Measurements from ENCODE around the gene GYG2. TPM values are rescaled to one million over a fixed set of nuclear protein-coding genes. Genes with fewer than 3 reads are reported as not detected.

Gene GYG2
- total RNA-seq, 4 donors from 2014 or later, result 3.0 to 6.8 (median 4.2) TPM

- Histone ChIP-seq H3K9me3 (no peaks in the 10 kb centered on the region), H3K27ac (peak overlapping the region in 2 of 4 donors; percentile 20 to 44), H3K4me1 (peaks cover 3 to 9% (median 5%) of the 10 kb centered on the region in 4 donors), H3K27me3 (no peaks in the 10 kb centered on the region), H3K4me3 (peak overlapping the region in 3 of 4 donors; percentile 33 to 54 (median 49)), H3K36me3 (no peaks in the 10 kb centered on the region)
- TF ChIP-seq POLR2A (IDR thresholded peaks at IDR 0.05) (no peak), POLR2AphosphoS5 (IDR thresholded peaks at IDR 0.05) (no peak), CTCF (IDR thresholded peaks at IDR 0.05) (no peak)
- intact Hi-C loops (cut with DNase I; ENCODE audit: low total_unique reads), result no loop called here
- 29% methylated on average over 41 of the region's 62 CpGs; no CpG with 5 or more reads in 1 of the 2 donors for WGBS, 2 donors (ENCODE audit: low coverage in 1 of 2)
- in situ Hi-C loops (cut with MboI; ENCODE audit: low pct_ligation_motif_present in 1 of 4, low pct_unique_long_range_greater_than_20kb in 1 of 4, low sequenced_read_pairs in 3 of 4), result no loop called here
- no peak for DNase-seq
Measured at GRCh38 chrX:2829469-2830246, 928 bp downstream of the GYG2 start.

- Histone ChIP-seq H3K9me3 (no peaks in the 10 kb centered on the region), H3K36me3 (no peaks in the 10 kb centered on the region), H3K4me1 (peaks cover 3 to 9% (median 5%) of the 10 kb centered on the region in 4 donors), H3K27ac (no peak overlapping the region), H3K4me3 (no peak overlapping the region), H3K27me3 (no peaks in the 10 kb centered on the region)
- TF ChIP-seq POLR2AphosphoS5 (IDR thresholded peaks at IDR 0.05) (no peak), CTCF (IDR thresholded peaks at IDR 0.05) (no peak), EP300 (IDR thresholded peaks at IDR 0.05; ENCODE audit: low read depth) (no peak), POLR2A (IDR thresholded peaks at IDR 0.05) (no peak)
- intact Hi-C loops (cut with DNase I; ENCODE audit: low total_unique reads), result no loop called here
- 88% methylated on average over 14 of the region's 14 CpGs; no CpG with 5 or more reads in 1 of the 2 donors for WGBS, 2 donors (ENCODE audit: low coverage in 1 of 2)
- DNase-seq, result no peak
- in situ Hi-C loops (cut with MboI; ENCODE audit: low pct_ligation_motif_present in 1 of 4, low pct_unique_long_range_greater_than_20kb in 1 of 4, low sequenced_read_pairs in 3 of 4), result no loop called here
Measured at GRCh38 chrX:2831471-2832228, 2.9 kb downstream of the GYG2 start.

- intact Hi-C loops (cut with DNase I; ENCODE audit: low total_unique reads) (no loop called here), in situ Hi-C loops (cut with MboI; ENCODE audit: low pct_ligation_motif_present in 1 of 4, low pct_unique_long_range_greater_than_20kb in 1 of 4, low sequenced_read_pairs in 3 of 4) (no loop called here)
- Histone ChIP-seq H3K4me1 (no peaks in the 10 kb centered on the region), H3K36me3 (no peaks in the 10 kb centered on the region), H3K4me3 (no peak overlapping the region), H3K27me3 (no peaks in the 10 kb centered on the region), H3K9me3 (no peaks in the 10 kb centered on the region), H3K27ac (no peak overlapping the region)
- 93% methylated on average over 2 of the region's 2 CpGs; no CpG with 5 or more reads in 1 of the 2 donors for WGBS, 2 donors (ENCODE audit: low coverage in 1 of 2)
- TF ChIP-seq CTCF (IDR thresholded peaks at IDR 0.05) (no peak), POLR2A (IDR thresholded peaks at IDR 0.05) (no peak), POLR2AphosphoS5 (IDR thresholded peaks at IDR 0.05) (no peak), EP300 (IDR thresholded peaks at IDR 0.05; ENCODE audit: low read depth) (no peak)
- DNase-seq, result no peak
Measured at GRCh38 chrX:2837961-2838360, 9.2 kb downstream of the GYG2 start.

GRCh38 chrX:2840961-2841360, 12.2 kb downstream of the GYG2 start:
- DNase-seq, result no peak
- intact Hi-C loops (cut with DNase I; ENCODE audit: low total_unique reads), result no loop called here
- 92 to 100% methylated on average over 1 of the region's 1 CpG for WGBS, 2 donors (ENCODE audit: low coverage in 1 of 2)
- Histone ChIP-seq H3K4me3 (no peak overlapping the region), H3K27me3 (no peaks in the 10 kb centered on the region), H3K36me3 (no peaks in the 10 kb centered on the region), H3K4me1 (no peaks in the 10 kb centered on the region), H3K9me3 (no peaks in the 10 kb centered on the region), H3K27ac (no peak overlapping the region)
- in situ Hi-C loops (cut with MboI; ENCODE audit: low pct_ligation_motif_present in 1 of 4, low pct_unique_long_range_greater_than_20kb in 1 of 4, low sequenced_read_pairs in 3 of 4), result no loop called here
- TF ChIP-seq POLR2AphosphoS5 (IDR thresholded peaks at IDR 0.05) (no peak), EP300 (IDR thresholded peaks at IDR 0.05; ENCODE audit: low read depth) (no peak), CTCF (IDR thresholded peaks at IDR 0.05) (no peak), POLR2A (IDR thresholded peaks at IDR 0.05) (no peak)

Measured in transverse colon (tissue), 4 donors.